ENCODE results near the gene TMEM198.

TMEM198 gene

GRCh38 chr2:219502618-219503017, 41.2 kb upstream of the TMEM198 start:
- H3K4me3 ChIP-seq (ENCODE audit: low read length), result no peak overlapping the region
- no peak overlapping the region for H2AFZ ChIP-seq (ENCODE audit: low read depth, low read length)
- peaks cover 5% of the 10 kb centered on the region for H3K36me3 ChIP-seq (ENCODE audit: insufficient read depth, low read length)
- H3K9me3 ChIP-seq (ENCODE audit: low read length), result no peaks in the 10 kb centered on the region
- peaks cover 28% of the 10 kb centered on the region for H3K4me1 ChIP-seq (ENCODE audit: insufficient read depth, low read length)
- H3K27me3 ChIP-seq (ENCODE audit: insufficient read depth, low read length), result no peaks in the 10 kb centered on the region

GRCh38 chr2:219505585-219505984, 38.2 kb upstream of the TMEM198 start:
- H3K27me3 ChIP-seq (ENCODE audit: insufficient read depth, low read length), result no peaks in the 10 kb centered on the region
- peaks cover 5% of the 10 kb centered on the region for H3K36me3 ChIP-seq (ENCODE audit: insufficient read depth, low read length)

GRCh38 chr2:219506153-219506801, 37.6 kb upstream of the TMEM198 start:
- no peak overlapping the region for H2AFZ ChIP-seq (ENCODE audit: low read depth, low read length)
- H3K27me3 ChIP-seq (ENCODE audit: insufficient read depth, low read length), result peaks cover 3% of the 10 kb centered on the region
- no peaks in the 10 kb centered on the region for H3K9me3 ChIP-seq (ENCODE audit: low read length)
- peaks cover 49% of the 10 kb centered on the region for H3K4me1 ChIP-seq (ENCODE audit: insufficient read depth, low read length)
- H3K4me3 ChIP-seq (ENCODE audit: low read length), result no peak overlapping the region
- H3K36me3 ChIP-seq (ENCODE audit: insufficient read depth, low read length), result peaks cover 5% of the 10 kb centered on the region

More at GRCh38 chr2:219505585-219505984, 38.2 kb upstream of the TMEM198 start:
- Histone ChIP-seq H3K4me3 (ENCODE audit: low read length) (no peak overlapping the region), H3K9me3 (ENCODE audit: low read length) (no peaks in the 10 kb centered on the region), H2AFZ (ENCODE audit: low read depth, low read length) (no peak overlapping the region), H3K4me1 (ENCODE audit: insufficient read depth, low read length) (peaks cover 45% of the 10 kb centered on the region)

GRCh38 chr2:219506802-219507526, 36.9 kb upstream of the TMEM198 start:
- H3K27me3 ChIP-seq (ENCODE audit: insufficient read depth, low read length), result peaks cover 8% of the 10 kb centered on the region
- H3K4me1 ChIP-seq (ENCODE audit: insufficient read depth, low read length), result peaks cover 53% of the 10 kb centered on the region
- peaks cover 5% of the 10 kb centered on the region for H3K36me3 ChIP-seq (ENCODE audit: insufficient read depth, low read length)
- no peaks in the 10 kb centered on the region for H3K9me3 ChIP-seq (ENCODE audit: low read length)
- no peak overlapping the region for H2AFZ ChIP-seq (ENCODE audit: low read depth, low read length)
- no peak overlapping the region for H3K4me3 ChIP-seq (ENCODE audit: low read length)

GRCh38 chr2:219507581-219508443, 36.0 kb upstream of the TMEM198 start:
- peaks cover 58% of the 10 kb centered on the region for H3K4me1 ChIP-seq (ENCODE audit: insufficient read depth, low read length)
- peaks cover 16% of the 10 kb centered on the region for H3K27me3 ChIP-seq (ENCODE audit: insufficient read depth, low read length)
- peaks cover 5% of the 10 kb centered on the region for H3K36me3 ChIP-seq (ENCODE audit: insufficient read depth, low read length)
- H2AFZ ChIP-seq (ENCODE audit: low read depth, low read length), result no peak overlapping the region
- H3K4me3 ChIP-seq (ENCODE audit: low read length), result no peak overlapping the region
- no peaks in the 10 kb centered on the region for H3K9me3 ChIP-seq (ENCODE audit: low read length)

GRCh38 chr2:219508444-219508734, 35.4 kb upstream of the TMEM198 start:
- no peaks in the 10 kb centered on the region for H3K9me3 ChIP-seq (ENCODE audit: low read length)
- H3K4me1 ChIP-seq (ENCODE audit: insufficient read depth, low read length), result peaks cover 63% of the 10 kb centered on the region
- no peak overlapping the region for H3K4me3 ChIP-seq (ENCODE audit: low read length)
- no peak overlapping the region for H2AFZ ChIP-seq (ENCODE audit: low read depth, low read length)
- peaks cover 22% of the 10 kb centered on the region for H3K27me3 ChIP-seq (ENCODE audit: insufficient read depth, low read length)
- H3K36me3 ChIP-seq (ENCODE audit: insufficient read depth, low read length), result peaks cover 5% of the 10 kb centered on the region

GRCh38 chr2:219508971-219509779, 34.7 kb upstream of the TMEM198 start:
- Histone ChIP-seq H3K36me3 (ENCODE audit: insufficient read depth, low read length) (peaks cover 1% of the 10 kb centered on the region), H2AFZ (ENCODE audit: low read depth, low read length) (no peak overlapping the region), H3K9me3 (ENCODE audit: low read length) (no peaks in the 10 kb centered on the region), H3K27me3 (ENCODE audit: insufficient read depth, low read length) (peaks cover 30% of the 10 kb centered on the region), H3K4me1 (ENCODE audit: insufficient read depth, low read length) (peaks cover 70% of the 10 kb centered on the region), H3K4me3 (ENCODE audit: low read length) (no peak overlapping the region)

GRCh38 chr2:219509780-219510511, 33.9 kb upstream of the TMEM198 start:
- Histone ChIP-seq H3K4me3 (ENCODE audit: low read length) (peak overlapping the region; percentile 23), H3K4me1 (ENCODE audit: insufficient read depth, low read length) (peaks cover 76% of the 10 kb centered on the region), H3K9me3 (ENCODE audit: low read length) (no peaks in the 10 kb centered on the region), H2AFZ (ENCODE audit: low read depth, low read length) (no peak overlapping the region), H3K27me3 (ENCODE audit: insufficient read depth, low read length) (peaks cover 37% of the 10 kb centered on the region), H3K36me3 (ENCODE audit: insufficient read depth, low read length) (no peaks in the 10 kb centered on the region)

- H3K4me3 ChIP-seq (ENCODE audit: low read length), result no peak overlapping the region
- H2AFZ ChIP-seq (ENCODE audit: low read depth, low read length), result no peak overlapping the region
- H3K27me3 ChIP-seq (ENCODE audit: insufficient read depth, low read length), result peaks cover 44% of the 10 kb centered on the region
- H3K36me3 ChIP-seq (ENCODE audit: insufficient read depth, low read length), result no peaks in the 10 kb centered on the region
- H3K9me3 ChIP-seq (ENCODE audit: low read length), result no peaks in the 10 kb centered on the region
- peaks cover 76% of the 10 kb centered on the region for H3K4me1 ChIP-seq (ENCODE audit: insufficient read depth, low read length)
These were observed 33.2 kb upstream of the TMEM198 start for GRCh38 chr2:219510512-219511135.

GRCh38 chr2:219511547-219512325, 32.1 kb upstream of the TMEM198 start:
- no peaks in the 10 kb centered on the region for H3K9me3 ChIP-seq (ENCODE audit: low read length)
- no peak overlapping the region for H3K4me3 ChIP-seq (ENCODE audit: low read length)
- no peaks in the 10 kb centered on the region for H3K36me3 ChIP-seq (ENCODE audit: insufficient read depth, low read length)
- H2AFZ ChIP-seq (ENCODE audit: low read depth, low read length), result no peak overlapping the region
- peaks cover 66% of the 10 kb centered on the region for H3K4me1 ChIP-seq (ENCODE audit: insufficient read depth, low read length)
- H3K27me3 ChIP-seq (ENCODE audit: insufficient read depth, low read length), result peaks cover 55% of the 10 kb centered on the region

- H2AFZ ChIP-seq (ENCODE audit: low read depth, low read length), result no peak overlapping the region
- H3K36me3 ChIP-seq (ENCODE audit: insufficient read depth, low read length), result no peaks in the 10 kb centered on the region
- no peak overlapping the region for H3K4me3 ChIP-seq (ENCODE audit: low read length)
- no peaks in the 10 kb centered on the region for H3K9me3 ChIP-seq (ENCODE audit: low read length)
- H3K27me3 ChIP-seq (ENCODE audit: insufficient read depth, low read length), result peaks cover 64% of the 10 kb centered on the region
- peaks cover 57% of the 10 kb centered on the region for H3K4me1 ChIP-seq (ENCODE audit: insufficient read depth, low read length)
These were observed 31.2 kb upstream of the TMEM198 start for GRCh38 chr2:219512524-219513216.
